SH-SY5Y (cell line): ENCODE data around the gene PMP22.

Experiments used
- GATA2 ChIP-seq: IDR thresholded peaks from 2 replicates; pipeline ENCODE4 v1.6.1; 2011; ENCODE audit warnings: mild to moderate bottlenecking, low read depth, low read length
- GATA3 ChIP-seq: IDR thresholded peaks from 2 replicates; pipeline ENCODE4 v1.6.1; 2011; ENCODE audit warnings: low read depth, mild to moderate bottlenecking, low read length, moderate library complexity

GRCh38 chr17:15265131-15265530 is at the start of gene PMP22:
- TF ChIP-seq GATA3 (no peak), GATA2 (no peak)
